Ramos (cell line): ENCODE measurements around the gene FOXJ1.

Source experiments
- in situ Hi-C: fragments of 300-500 bp; cut with MboI; formaldehyde crosslinking; loops from one replicate; pipeline ENCODE4 v1.14.3; 2022; ENCODE audit warnings: low sequenced_read_pairs; ENCODE audit not compliant: unreplicated experiment

Gene FOXJ1

DNA sequence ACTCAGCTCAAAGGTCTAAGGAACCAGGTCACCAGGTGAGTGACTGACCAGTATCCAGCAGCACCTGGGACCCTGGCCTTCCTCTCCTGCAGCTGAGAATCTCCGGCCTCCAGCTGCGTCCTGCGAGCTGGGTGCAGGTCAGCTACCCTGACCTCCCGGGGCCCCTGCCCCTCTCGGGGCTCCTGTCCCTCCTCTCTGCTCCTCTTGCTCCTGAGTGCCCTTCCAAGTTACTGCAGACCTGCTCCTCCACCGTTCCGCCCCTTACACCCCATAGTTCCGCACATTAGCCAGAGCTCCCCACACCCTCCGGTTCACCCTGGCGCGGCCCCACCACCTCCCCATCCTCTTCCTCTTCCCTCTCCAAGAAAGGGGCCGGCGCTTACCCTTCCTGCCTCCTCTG, 10.6 kb downstream of the FOXJ1 start:
- in situ Hi-C loops, result no loop called here

DNA sequence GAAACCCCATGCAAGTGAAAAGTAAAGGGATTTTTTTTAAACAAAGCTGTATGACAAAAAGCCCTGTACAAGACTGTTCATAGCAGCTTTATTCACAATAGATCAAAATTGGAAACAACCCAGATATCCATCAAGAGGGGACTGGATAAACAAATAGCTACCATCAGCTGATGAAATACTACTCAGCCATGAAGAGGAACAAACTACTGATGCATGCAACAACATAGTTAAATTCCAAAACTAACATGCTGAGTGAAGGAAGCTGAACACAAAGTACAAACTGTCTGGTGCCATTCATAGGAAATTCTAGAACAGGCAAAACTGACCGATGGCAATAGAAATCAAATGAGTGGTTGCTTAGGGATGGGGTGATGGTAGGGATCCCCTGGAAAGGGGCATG, 15.1 kb downstream of the FOXJ1 start:
- in situ Hi-C loops, result loop anchor here (5.0 kb wide), 1 partner anchor 166 kb away; no protein-coding TSS in a partner anchor

GRCh38 chr17:76125391-76125675, 15.7 kb downstream of the FOXJ1 start:
- in situ Hi-C loops, result loop anchor here (5.0 kb wide), 1 partner anchor 167 kb away; no protein-coding TSS in a partner anchor

GRCh38 chr17:76124582-76125390, 16.3 kb downstream of the FOXJ1 start:
- in situ Hi-C loops, result loop anchor here (5.0 kb wide), 1 partner anchor 168 kb away; no protein-coding TSS in a partner anchor

GRCh38 chr17:76123749-76124581, 17.1 kb downstream of the FOXJ1 start:
- in situ Hi-C loops, result no loop called here

DNA sequence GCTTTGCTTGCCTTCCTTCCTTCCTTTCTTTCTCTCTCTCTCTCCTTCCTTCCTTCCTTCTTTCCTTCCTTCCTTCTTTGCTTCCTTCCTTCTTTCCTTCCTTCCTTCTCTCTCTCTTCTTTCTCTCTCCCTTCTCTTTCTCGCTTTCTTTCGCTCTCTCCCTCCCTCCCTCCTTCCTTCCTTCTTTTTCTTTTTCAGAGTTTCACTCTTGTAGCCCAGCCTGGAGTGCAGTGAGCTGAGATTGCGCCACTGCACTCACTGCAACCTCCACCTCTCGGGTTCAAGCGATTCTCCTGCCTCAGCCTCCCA, 17.9 kb downstream of the FOXJ1 start:
- in situ Hi-C loops, result no loop called here

DNA sequence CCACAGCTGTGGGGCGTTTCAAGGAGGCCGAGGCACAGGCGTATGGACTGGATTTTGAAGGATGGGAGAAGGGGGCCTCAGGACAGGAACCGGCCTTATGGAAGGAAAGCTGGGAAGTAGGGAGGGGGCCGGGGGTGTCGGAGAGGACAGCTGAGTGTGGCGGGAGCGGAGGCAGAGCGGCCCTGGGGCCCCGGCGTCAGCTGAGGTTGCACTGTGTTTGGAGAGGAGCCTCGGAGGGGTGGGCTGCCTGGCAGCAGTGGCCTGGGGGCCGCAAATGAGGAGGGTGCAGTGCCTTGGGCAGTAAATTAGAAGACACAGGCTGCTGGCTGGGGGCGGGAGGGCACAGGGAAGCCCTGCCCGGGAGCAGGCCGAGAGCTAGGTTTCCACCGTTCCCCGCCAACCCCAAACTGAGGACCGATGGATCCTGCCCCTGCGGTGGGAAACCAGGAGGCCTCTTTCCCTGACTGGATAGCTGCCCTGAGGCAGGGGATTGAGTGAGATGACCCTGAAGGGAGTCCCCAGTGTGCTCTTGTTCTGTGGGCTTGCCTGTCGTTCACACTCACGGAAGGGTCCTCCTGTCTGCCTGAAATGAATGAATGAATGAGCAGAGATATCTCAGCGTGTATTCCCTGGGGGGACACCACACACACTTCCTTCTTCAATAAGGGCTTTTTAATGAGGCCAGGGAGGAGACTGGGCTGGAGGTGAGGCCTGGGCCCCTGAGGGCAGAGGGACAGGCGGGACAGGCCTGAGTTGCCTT, 18.4 kb downstream of the FOXJ1 start:
- in situ Hi-C loops, result no loop called here

DNA sequence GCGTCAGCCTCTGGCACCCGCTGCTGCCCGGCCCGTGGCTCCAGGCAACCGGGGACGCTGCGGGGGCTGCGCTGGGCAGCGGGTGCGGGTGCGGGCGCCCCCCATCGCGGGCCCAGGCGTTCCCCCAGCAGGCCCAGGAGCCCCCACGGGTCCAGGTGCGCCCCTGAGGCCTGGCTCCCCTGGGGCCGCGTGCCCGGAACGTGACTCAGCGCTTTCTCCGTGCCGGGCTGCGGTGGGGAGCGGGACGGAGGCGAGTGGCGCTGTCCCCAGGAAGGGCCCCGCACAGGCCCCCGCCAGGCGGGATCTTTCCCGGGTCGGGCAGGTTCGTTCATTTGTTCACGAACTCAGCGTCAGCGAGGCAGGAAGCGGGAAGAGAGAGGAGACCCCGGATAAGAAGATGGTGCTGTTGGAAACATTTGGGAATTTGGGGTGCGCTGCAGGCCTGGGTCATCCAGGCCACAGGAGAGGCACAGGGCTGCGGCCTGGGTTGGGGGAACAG, 19.1 kb downstream of the FOXJ1 start:
- in situ Hi-C loops, result no loop called here

GRCh38 chr17:76120658-76121008, 20.4 kb downstream of the FOXJ1 start:
- in situ Hi-C loops, result no loop called here

- in situ Hi-C loops, result no loop called here
Measured at GRCh38 chr17:76119409-76120371, 21.4 kb downstream of the FOXJ1 start.

GRCh38 chr17:76115138-76115754, 25.8 kb downstream of the FOXJ1 start:
- in situ Hi-C loops, result no loop called here

DNA sequence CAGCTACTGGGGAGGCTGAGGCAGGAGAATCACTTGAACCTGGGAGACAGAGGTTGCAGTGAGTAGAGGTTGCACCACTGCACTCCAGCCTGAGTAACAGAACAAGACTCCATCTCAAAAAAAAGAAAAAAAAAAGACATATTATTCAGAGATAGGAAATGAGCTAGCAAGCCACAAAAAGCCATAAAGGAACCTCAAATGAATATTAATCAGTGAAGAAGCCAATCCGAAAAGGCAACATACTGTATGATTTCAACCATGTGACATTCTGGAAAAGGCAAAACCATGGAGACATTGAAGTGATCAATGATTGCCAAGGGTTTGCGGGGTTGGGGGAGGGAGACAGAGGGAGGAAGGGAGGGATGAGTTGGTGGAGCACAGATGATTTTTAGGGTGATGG, 29.1 kb downstream of the FOXJ1 start:
- in situ Hi-C loops, result no loop called here

- in situ Hi-C loops, result no loop called here
Measured at GRCh38 chr17:76107509-76107908, 33.5 kb downstream of the FOXJ1 start.

GRCh38 chr17:76106703-76107102, 34.3 kb downstream of the FOXJ1 start:
- in situ Hi-C loops, result no loop called here

DNA sequence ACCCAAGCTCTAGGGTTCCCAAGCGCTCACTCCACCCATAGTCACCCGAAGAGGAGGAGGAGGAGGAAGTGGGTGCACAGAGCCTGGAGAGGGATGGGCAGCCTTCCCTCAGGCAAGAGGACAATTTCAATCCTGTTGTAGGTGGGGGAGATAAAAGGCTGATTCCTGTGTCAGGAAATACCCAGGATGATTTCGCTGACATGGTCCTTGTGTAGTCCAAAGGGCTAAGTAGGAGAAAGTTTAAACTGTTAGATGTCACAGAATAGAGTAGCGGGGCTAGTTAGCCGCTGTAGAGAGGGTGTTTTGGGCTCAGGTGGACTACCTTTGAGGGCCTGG, 36.2 kb downstream of the FOXJ1 start:
- in situ Hi-C loops, result loop anchor here (5.0 kb wide), 1 partner anchor 98 kb away; no protein-coding TSS in a partner anchor

- in situ Hi-C loops, result loop anchor here (5.0 kb wide), 1 partner anchor 97 kb away; no protein-coding TSS in a partner anchor
Measured at GRCh38 chr17:76104140-76104895, 36.7 kb downstream of the FOXJ1 start.

DNA sequence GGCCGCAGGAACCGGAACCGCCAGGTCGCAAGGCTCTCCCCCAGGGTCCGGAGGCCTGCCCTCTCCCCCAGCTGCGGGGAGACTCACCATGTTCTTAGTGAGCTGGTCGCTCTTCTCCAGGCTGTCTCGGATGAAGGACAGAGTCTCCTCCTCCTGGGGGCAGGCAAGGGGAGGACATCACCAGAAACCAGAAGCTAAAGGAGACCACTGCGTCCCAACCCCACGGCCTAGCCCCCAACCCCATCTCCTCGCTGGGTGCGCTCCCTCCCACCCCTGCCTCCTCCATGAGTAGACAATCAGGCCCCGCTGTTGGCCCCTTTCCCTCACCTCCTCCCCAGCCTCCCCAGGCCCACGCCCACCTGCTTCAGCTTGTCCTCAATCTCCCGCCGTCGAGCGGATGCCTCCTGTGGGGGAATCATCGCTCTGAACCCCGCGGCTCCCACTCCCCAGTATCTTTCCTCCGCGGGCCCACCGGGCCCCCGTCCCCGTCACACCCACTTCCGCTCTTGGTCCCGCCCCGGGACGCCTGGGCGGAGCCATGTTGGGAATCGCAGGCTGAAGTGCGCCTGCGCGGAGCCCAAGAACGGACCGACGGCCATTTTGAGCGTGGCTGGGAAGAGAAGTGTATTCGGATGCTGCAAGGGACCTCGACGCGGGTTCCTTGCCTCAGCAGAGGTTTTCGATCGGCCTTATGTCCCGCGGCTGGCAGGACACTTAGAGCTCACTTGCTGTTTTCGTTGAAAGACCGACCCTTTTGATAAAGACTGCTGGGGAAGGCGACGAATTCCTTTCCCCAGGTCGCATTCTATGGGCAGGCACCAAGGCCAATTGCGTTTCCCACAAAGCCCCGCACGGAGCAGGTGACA, 37.5 kb downstream of the FOXJ1 start, which contains the start of gene EXOC7:
EXOC7 (minus strand) TSS at position 514 of the 866 bp plus-strand sequence; CDS start at position 419, 95 bp downstream.
- in situ Hi-C loops, result loop anchor here (5.0 kb wide), 1 partner anchor 96 kb away; no protein-coding TSS in a partner anchor
